GM12892 (cell line): ENCODE results near the gene NT5C2.
"Not testable (repeated sequence)": the region's sequence is repeated elsewhere in the genome, so short reads cannot be mapped to it uniquely, and the experiment has no call there.

Source experiments
- POLR2A ChIP-seq: IDR thresholded peaks from 2 replicates; pipeline ENCODE4 v1.6.1; 2011; ENCODE audit warnings: low read depth, low read length, control low read depth
- TAF1 ChIP-seq: IDR thresholded peaks from 2 replicates; pipeline ENCODE4 v1.6.1; 2011; ENCODE audit warnings: low read depth, mild to moderate bottlenecking, control low read depth, low read length, borderline replicate concordance

- TF ChIP-seq POLR2A, TAF1: not testable (repeated sequence)
Observed at GRCh38 chr10:103143641-103144040, 49.4 kb downstream of the NT5C2 start.
